Measurements from ENCODE around the gene IL6ST.

IL6ST gene

DNA sequence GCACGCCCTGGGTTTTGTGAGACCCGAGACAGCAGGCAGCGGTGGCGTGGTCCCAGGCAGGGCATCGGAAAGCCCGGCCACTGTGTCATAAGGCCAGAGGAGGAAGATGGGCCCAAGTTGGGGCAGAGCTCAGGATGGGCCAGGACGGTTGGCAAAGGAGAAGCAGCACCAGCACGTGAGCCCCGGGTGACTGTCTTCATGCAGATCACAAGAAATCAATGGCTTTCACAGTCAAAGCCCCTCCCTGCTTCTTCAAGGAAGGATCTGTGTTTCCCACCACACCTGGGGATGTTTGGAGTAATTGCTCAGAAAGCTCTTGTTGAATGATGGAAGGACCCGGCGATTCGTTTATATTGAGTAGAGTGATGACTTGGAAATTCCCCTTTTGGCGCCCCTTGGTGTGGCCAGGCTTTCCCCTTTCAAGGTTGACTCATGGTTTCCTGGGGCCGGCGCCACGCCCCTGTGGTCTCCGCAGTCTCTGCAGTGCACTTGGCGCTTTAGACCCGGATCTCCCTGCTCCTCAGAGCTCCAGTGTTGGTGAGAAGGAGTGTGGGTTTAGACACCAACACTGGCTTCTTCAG lies 91.6 kb downstream of the IL6ST start:
- CTCF ChIA-PET, result interaction anchor here (1.1 to 1.7 kb wide), 3 partner anchors 11 to 20 kb away, joined by 3 to 6 read pairs (median 3); no protein-coding TSS in a partner anchor
- POLR2A ChIA-PET, result no interaction called here
- TF ChIP-seq, protein P1, sequence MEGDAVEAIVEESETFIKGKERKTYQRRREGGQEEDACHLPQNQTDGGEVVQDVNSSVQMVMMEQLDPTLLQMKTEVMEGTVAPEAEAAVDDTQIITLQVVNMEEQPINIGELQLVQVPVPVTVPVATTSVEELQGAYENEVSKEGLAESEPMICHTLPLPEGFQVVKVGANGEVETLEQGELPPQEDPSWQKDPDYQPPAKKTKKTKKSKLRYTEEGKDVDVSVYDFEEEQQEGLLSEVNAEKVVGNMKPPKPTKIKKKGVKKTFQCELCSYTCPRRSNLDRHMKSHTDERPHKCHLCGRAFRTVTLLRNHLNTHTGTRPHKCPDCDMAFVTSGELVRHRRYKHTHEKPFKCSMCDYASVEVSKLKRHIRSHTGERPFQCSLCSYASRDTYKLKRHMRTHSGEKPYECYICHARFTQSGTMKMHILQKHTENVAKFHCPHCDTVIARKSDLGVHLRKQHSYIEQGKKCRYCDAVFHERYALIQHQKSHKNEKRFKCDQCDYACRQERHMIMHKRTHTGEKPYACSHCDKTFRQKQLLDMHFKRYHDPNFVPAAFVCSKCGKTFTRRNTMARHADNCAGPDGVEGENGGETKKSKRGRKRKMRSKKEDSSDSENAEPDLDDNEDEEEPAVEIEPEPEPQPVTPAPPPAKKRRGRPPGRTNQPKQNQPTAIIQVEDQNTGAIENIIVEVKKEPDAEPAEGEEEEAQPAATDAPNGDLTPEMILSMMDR (IDR thresholded peaks at IDR 0.05; ENCODE audit: control extremely low read depth, extremely low read depth, low read depth, missing control alignments), result no peak
- peak; percentile 81 for DNase-seq (ENCODE audit: extremely low spot score)

DNA sequence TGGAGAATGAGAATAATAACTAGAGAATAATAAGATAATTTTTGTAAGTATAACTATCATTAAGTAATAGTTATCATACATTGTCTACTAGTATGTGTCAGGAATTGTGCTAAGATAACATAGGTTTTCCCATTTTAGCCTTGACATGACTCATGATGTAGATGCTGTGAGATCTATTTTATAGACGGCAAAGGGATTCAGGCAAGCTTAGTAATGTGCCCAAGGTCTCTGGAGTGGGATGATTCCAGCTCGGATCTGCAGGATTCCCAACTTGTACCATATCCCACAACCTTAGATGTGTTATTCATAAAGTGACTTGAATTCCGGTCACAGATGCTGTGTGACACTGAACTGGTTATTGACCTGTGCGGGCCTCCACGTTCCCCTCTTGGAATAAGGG lies 92.1 kb downstream of the IL6ST start:
- CTCF ChIA-PET, result interaction anchor here (1.1 to 1.7 kb wide), 3 partner anchors 11 to 21 kb away, joined by 3 to 6 read pairs (median 3); no protein-coding TSS in a partner anchor
- TF ChIP-seq, protein P1 (IDR thresholded peaks at IDR 0.05; ENCODE audit: control extremely low read depth, extremely low read depth, low read depth, missing control alignments), result no peak
- DNase-seq (ENCODE audit: extremely low spot score), result no peak
- POLR2A ChIA-PET, result no interaction called here

DNA sequence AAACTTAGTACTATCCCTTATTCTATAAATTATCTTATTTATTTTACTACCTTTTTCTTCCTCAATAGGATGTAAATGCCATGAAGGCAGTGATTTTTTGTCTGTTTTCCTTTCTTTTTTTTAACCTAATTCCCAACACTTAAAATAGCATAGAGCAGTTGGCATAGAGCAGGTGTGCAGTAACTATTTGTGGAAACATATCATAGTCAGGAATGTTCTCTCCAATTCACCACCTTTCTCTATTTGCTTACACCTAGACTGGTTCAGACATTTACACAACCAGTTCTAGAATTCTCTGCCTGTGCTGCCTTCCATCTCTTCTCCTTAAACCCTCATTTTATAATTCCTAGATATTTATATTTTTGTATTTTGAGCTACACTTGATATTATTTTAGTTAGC lies 94.0 kb downstream of the IL6ST start:
- TF ChIP-seq, protein P1 (IDR thresholded peaks at IDR 0.05; ENCODE audit: control extremely low read depth, extremely low read depth, low read depth, missing control alignments), result no peak
- no peak for DNase-seq (ENCODE audit: extremely low spot score)
- ChIA-PET CTCF (interaction anchor here (1.0 kb wide), 1 partner anchor 16 kb away, joined by 5 read pairs; no protein-coding TSS in a partner anchor), POLR2A (no interaction called here)

DNA sequence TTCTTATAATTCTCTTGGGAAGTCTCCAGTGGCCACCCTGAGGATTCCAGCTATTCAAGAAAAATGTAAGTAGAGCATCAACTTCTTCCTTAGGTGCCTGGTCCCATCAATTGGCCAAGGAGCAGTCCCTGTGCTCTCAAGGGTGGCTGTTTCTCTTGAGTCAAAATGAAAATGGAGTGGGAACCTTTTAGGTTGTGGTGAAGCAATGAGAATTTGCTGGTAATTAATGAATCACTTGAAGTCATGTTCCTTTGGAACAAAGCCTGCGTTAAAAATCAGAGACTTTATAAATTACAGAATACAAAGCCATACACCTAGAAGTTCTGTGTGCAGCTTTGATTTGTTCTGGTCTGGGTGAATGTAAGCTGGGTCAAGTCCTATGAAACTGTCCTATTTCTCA lies 94.7 kb downstream of the IL6ST start:
- ChIA-PET POLR2A (interaction anchor here (0.6 kb wide), 1 partner anchor 241 kb away, joined by 8 read pairs; no protein-coding TSS in a partner anchor), CTCF (interaction anchor here (1.1 to 1.5 kb wide), 2 partner anchors 10 to 11 kb away, joined by 3 to 4 read pairs; no protein-coding TSS in a partner anchor)
- TF ChIP-seq, protein P1 (IDR thresholded peaks at IDR 0.05; ENCODE audit: control extremely low read depth, extremely low read depth, low read depth, missing control alignments), result no peak
- no peak for DNase-seq (ENCODE audit: extremely low spot score)

DNA sequence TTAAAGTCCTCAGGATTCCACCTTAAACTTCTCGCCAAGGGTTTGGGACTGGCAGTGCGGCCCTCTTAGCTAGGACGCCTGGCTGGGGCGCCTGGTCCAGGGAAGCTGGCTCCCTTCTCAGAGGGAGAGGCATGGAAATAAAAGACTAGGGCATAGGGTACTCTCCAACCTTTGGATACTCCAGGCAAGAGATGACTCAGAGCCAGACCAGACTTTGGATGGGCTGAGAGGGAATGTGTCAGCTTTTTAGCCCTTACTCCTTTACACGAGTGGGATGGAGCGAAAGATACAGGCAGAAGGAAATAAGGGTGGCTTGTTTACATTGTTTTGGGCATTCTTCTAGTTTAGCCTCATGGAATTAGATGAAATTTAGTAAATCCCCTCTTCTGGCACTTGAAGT lies 95.4 kb downstream of the IL6ST start:
- TF ChIP-seq, protein P1 (IDR thresholded peaks at IDR 0.05; ENCODE audit: control extremely low read depth, extremely low read depth, low read depth, missing control alignments), result no peak
- DNase-seq (ENCODE audit: extremely low spot score), result no peak
- ChIA-PET CTCF (interaction anchor here (1.1 to 1.5 kb wide), 2 partner anchors 10 to 11 kb away, joined by 3 to 4 read pairs; no protein-coding TSS in a partner anchor), POLR2A (interaction anchor here (0.6 kb wide), 1 partner anchor 242 kb away, joined by 8 read pairs; no protein-coding TSS in a partner anchor)

DNA sequence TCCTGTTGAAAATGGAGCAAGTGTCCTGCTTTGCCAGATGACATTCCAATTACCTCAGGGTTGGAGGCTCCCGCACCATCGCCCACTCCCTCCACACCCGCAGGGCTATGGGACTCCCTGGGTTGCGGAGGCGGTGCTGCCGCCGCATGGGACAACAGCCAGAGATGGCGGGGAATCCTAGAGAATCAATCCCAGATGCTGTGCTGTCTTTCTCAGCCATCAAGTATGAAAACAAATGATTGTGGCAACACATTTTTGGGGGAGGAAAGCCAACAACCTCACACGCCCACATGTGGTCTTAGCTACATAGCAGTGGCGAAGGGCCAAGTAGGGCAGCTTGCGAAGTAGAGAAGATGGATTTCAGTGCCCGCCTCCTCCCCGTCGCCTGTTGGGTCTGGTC lies 96.9 kb downstream of the IL6ST start:
- POLR2A ChIA-PET, result no interaction called here
- TF ChIP-seq, protein P1 (IDR thresholded peaks at IDR 0.05; ENCODE audit: control extremely low read depth, extremely low read depth, low read depth, missing control alignments), result no peak
- no peak for DNase-seq (ENCODE audit: extremely low spot score)
- CTCF ChIA-PET, result interaction anchor here (1.3 kb wide), 1 partner anchor 69 kb away, joined by 3 read pairs; no protein-coding TSS in a partner anchor

Data from GM10248 (cell line).